Upper lobe of right lung (tissue), 1 donor: ENCODE measurements around the gene NIT1. TPM values are rescaled to one million over a fixed set of nuclear protein-coding genes. Genes with fewer than 3 reads are reported as not detected.
A peak's percentile ranks its signal among the peaks of the same experiment; 100 is the strongest.

Experiments used
- ATAC-seq: fragments of 200-7000 bp; cut with Tn5 transposase; one replicate; pipeline ENCODE4 v1.9.1; 2020; ENCODE audit warnings: mild to moderate bottlenecking, moderate library complexity
- DNase-seq: peaks from one replicate; pipeline ENCODE4 v3.0.0-alpha.2; 2020
- H3K27ac ChIP-seq: fragments of 200-600 bp; one replicate; pipeline ENCODE4 v1.8.0; 2022
- H3K27me3 ChIP-seq: fragments of 200-600 bp; one replicate; pipeline ENCODE4 v1.8.0; 2022; ENCODE audit warnings: mild to moderate bottlenecking
- H3K36me3 ChIP-seq: fragments of 200-600 bp; one replicate; pipeline ENCODE4 v1.8.0; 2022
- H3K4me1 ChIP-seq: fragments of 200-600 bp; one replicate; pipeline ENCODE4 v1.8.0; 2022
- H3K4me3 ChIP-seq: fragments of 200-600 bp; one replicate; pipeline ENCODE4 v1.8.0; 2022; ENCODE audit warnings: mild to moderate bottlenecking
- H3K9me3 ChIP-seq: fragments of 200-600 bp; one replicate; pipeline ENCODE4 v1.8.0; 2022
- intact Hi-C: fragments of 100-400 bp; cut with DNase I; formaldehyde crosslinking; loops from one replicate; pipeline ENCODE4 v1.11.0; 2022
- total RNA-seq: library from RNA; stranded (reverse); fragmentation: NEBNext Ultra II Directional; extraction: Animal tissue kit (Norgen Biotek cat#: 25700); gene quantifications from one replicate; pipeline ENCODE4 v1.2.1, GENCODE V29; 2021
- TF ChIP-seq, protein P1 (sequence below): fragments of 200-600 bp; IDR thresholded peaks from one replicate; pipeline ENCODE4 v1.8.0; 2022; ENCODE audit warnings: antibody characterized with exemption
- donor health status: DM: no; HTN: yes; CAD: no; lungs with severe emphysema.

Gene NIT1
- total RNA-seq, 1 donor from 2014 or later: 42.1 TPM

- intact Hi-C loops: no loop called here
- DNase-seq: peak; percentile 88
Measured at GRCh38 chr1:161153682-161154337, 35.9 kb downstream of the NIT1 start, which contains the start of gene UFC1. TSS of gene UFC1 (plus strand) at chr1:161153978. CDS start at chr1:161153998, 20 bp downstream.

GRCh38 chr1:161157867-161158266 lies 40.0 kb downstream of the NIT1 start:
- H3K4me1 ChIP-seq: peaks cover 32% of the 10 kb centered on the region
- ATAC-seq (no peak), DNase-seq (no peak)
- H3K27ac ChIP-seq: no peak overlapping the region
- intact Hi-C loops: no loop called here
- no peak overlapping the region for H3K4me3 ChIP-seq
- no peaks in the 10 kb centered on the region for H3K9me3 ChIP-seq
- H3K27me3 ChIP-seq: no peaks in the 10 kb centered on the region
- TF ChIP-seq, protein P1, sequence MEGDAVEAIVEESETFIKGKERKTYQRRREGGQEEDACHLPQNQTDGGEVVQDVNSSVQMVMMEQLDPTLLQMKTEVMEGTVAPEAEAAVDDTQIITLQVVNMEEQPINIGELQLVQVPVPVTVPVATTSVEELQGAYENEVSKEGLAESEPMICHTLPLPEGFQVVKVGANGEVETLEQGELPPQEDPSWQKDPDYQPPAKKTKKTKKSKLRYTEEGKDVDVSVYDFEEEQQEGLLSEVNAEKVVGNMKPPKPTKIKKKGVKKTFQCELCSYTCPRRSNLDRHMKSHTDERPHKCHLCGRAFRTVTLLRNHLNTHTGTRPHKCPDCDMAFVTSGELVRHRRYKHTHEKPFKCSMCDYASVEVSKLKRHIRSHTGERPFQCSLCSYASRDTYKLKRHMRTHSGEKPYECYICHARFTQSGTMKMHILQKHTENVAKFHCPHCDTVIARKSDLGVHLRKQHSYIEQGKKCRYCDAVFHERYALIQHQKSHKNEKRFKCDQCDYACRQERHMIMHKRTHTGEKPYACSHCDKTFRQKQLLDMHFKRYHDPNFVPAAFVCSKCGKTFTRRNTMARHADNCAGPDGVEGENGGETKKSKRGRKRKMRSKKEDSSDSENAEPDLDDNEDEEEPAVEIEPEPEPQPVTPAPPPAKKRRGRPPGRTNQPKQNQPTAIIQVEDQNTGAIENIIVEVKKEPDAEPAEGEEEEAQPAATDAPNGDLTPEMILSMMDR: no peak
- H3K36me3 ChIP-seq: peaks cover 18% of the 10 kb centered on the region

More at GRCh38 chr1:161153682-161154337, 35.9 kb downstream of the NIT1 start, which contains the start of gene UFC1:
- H3K4me3 ChIP-seq: peak within 1 kb of the TSS; percentile 92
- no peaks in the 10 kb centered on the region for H3K9me3 ChIP-seq
- H3K4me1 ChIP-seq: peaks cover 16% of the 10 kb centered on the region
- H3K27me3 ChIP-seq: no peaks in the 10 kb centered on the region
- peak; percentile 97 for ATAC-seq
- H3K27ac ChIP-seq: peak within 1 kb of the TSS; percentile 98
- TF ChIP-seq, protein P1: no peak
- peaks cover 6% of the 10 kb centered on the region for H3K36me3 ChIP-seq

DNA sequence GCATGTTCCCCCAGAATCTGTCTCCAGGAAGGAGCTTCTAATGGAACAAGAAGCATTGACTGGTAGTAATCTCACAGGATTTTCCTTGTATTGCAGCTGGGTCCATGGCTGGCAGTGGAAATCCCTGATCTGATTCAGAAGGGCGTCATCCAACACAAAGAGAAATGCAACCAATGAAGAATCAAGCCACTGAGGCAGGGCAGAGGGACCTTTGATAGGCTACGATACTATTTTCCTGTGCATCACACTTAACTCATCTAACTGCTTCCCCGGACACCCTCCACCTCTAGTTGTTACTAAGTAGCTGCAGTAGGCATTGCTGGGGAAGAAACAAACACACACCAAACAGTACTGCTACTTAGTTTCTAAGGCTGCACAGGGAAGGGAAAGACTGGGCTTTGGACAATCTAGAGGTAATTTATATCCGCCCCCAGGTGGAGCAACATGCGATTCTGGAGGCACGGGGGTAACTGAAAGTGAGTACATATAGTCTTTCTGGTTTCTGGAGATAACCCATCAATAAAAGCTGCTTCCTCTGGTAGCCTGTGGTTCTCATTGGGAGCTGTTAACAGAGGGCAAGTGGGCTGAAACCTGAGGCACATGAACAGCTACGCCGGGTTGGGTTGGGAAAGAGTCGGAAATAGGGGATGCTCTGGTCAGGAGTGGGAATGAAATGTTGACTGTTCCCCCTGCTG lies 40.6 kb downstream of the NIT1 start:
- no peaks in the 10 kb centered on the region for H3K9me3 ChIP-seq
- peaks cover 22% of the 10 kb centered on the region for H3K36me3 ChIP-seq
- H3K27me3 ChIP-seq: no peaks in the 10 kb centered on the region
- H3K4me1 ChIP-seq: peaks cover 30% of the 10 kb centered on the region
- intact Hi-C loops: no loop called here
- peak overlapping the region; percentile 80 for H3K4me3 ChIP-seq
- TF ChIP-seq, protein P1: no peak
- peak overlapping the region; percentile 91 for H3K27ac ChIP-seq
- no peak for ATAC-seq
- no peak for DNase-seq

DNA sequence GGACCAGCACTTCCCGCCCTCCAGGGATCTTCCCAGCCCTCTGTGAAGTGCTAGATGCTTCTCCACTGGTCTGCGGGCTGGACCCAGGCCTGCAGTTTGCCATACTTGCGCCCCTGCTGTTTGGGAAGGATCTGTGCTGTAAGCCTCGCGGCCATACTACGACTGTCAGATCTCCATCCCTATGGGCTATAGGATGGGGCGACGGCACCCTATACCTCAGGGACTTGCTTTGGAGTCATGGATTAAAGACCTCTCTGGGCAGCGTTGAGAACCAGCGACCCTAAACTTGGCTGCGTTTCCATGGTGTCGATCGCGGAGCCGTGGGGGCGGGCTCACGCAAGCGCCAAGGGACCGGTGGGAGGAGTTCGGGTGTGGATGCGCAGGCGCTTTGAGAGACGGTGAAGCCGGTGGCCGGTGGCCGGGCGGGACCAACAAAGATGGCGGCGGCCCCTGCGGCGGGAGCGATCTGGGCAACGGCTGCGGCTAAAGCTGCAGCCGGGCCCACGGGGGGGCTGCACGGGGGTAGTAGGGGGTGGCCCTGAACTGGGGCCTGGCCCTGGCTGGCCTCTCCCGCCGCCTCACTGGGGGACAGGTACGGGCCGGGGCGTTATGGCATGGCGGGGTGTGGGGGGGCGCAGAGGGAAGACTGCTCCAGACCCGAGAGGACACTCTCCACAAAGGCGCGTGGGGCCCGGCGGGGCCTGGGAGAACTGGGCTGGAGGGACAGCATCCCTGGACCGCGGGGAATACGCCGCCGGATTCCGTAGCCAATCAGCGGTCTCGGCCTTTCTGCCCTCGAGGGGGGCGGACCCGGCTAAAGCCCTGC lies 41.4 kb downstream of the NIT1 start, which contains the start of gene USP21:
TSS of gene USP21 (plus strand) at position 414 of the 826 bp plus-strand sequence. CDS start 1,141 bp downstream, outside the sequence.
- Histone ChIP-seq H3K4me3 (peak within 1 kb of the TSS; percentile 80), H3K36me3 (peaks cover 31% of the 10 kb centered on the region), H3K9me3 (no peaks in the 10 kb centered on the region), H3K27ac (peak within 1 kb of the TSS; percentile 91), H3K27me3 (no peaks in the 10 kb centered on the region), H3K4me1 (peaks cover 30% of the 10 kb centered on the region)
- intact Hi-C loops: no loop called here
- peak; percentile 97 for ATAC-seq
- TF ChIP-seq, protein P1: peak; percentile 33
- DNase-seq: peak; percentile 96

- DNase-seq (no peak), ATAC-seq (no peak)
- Histone ChIP-seq H3K4me3 (peak overlapping the region; percentile 80), H3K4me1 (peaks cover 24% of the 10 kb centered on the region), H3K9me3 (no peaks in the 10 kb centered on the region), H3K27ac (peak overlapping the region; percentile 91), H3K27me3 (no peaks in the 10 kb centered on the region), H3K36me3 (peaks cover 37% of the 10 kb centered on the region)
- TF ChIP-seq, protein P1: no peak
- intact Hi-C loops: no loop called here
Measured at GRCh38 chr1:161159913-161160243, 42.0 kb downstream of the NIT1 start.
